ENCODE results near the gene PTPRH. TPM values are rescaled to one million over a fixed set of nuclear protein-coding genes. Genes with fewer than 3 reads are reported as not detected.

PTPRH gene
- total RNA-seq, 4 donors from 2014 or later: 26.4 to 261 (median 246) TPM

DNA sequence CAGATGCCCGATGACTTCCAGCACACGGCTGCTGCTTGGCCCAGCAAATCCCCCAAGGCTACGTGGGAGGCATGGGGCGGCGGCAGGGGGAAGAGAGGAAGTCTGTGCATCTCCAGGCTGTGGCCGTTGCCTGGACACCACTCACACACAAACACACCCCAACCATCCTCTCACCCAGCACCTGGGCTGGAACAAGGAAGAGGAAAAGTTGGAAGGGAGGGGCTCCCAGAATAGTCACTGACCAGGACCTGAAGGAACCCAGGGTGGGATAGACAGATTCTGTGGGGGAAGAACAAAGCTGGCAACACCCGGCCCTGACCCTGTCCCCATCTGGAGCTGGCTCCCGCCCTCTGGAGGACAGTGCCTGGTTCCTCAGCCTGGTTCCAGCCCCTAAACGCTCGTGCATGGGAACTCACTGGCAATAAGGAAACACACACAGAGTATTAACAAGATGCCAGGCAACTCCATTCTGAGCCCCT, 38.4 kb upstream of the PTPRH start:
- TF ChIP-seq, protein P1, sequence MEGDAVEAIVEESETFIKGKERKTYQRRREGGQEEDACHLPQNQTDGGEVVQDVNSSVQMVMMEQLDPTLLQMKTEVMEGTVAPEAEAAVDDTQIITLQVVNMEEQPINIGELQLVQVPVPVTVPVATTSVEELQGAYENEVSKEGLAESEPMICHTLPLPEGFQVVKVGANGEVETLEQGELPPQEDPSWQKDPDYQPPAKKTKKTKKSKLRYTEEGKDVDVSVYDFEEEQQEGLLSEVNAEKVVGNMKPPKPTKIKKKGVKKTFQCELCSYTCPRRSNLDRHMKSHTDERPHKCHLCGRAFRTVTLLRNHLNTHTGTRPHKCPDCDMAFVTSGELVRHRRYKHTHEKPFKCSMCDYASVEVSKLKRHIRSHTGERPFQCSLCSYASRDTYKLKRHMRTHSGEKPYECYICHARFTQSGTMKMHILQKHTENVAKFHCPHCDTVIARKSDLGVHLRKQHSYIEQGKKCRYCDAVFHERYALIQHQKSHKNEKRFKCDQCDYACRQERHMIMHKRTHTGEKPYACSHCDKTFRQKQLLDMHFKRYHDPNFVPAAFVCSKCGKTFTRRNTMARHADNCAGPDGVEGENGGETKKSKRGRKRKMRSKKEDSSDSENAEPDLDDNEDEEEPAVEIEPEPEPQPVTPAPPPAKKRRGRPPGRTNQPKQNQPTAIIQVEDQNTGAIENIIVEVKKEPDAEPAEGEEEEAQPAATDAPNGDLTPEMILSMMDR (IDR thresholded peaks at IDR 0.05): peak in 2 of 6 experiments; percentile 4 to 13
- TF ChIP-seq POLR2A (IDR thresholded peaks at IDR 0.05): no peak
- no peaks in the 10 kb centered on the region for H3K9me3 ChIP-seq
- H3K27ac ChIP-seq: peak overlapping the region in 2 of 4 donors; percentile 33 to 52
- peaks cover 0 to 44% (median 29%) of the 10 kb centered on the region in 4 donors for H3K4me1 ChIP-seq
- H3K4me3 ChIP-seq: no peak overlapping the region
- H3K36me3 ChIP-seq: peaks cover 0 to 62% (median 0%) of the 10 kb centered on the region in 3 donors
- no peaks in the 10 kb centered on the region for H3K27me3 ChIP-seq
- peak in 2 of 3 donors; percentile 50 to 76 for DNase-seq

DNA sequence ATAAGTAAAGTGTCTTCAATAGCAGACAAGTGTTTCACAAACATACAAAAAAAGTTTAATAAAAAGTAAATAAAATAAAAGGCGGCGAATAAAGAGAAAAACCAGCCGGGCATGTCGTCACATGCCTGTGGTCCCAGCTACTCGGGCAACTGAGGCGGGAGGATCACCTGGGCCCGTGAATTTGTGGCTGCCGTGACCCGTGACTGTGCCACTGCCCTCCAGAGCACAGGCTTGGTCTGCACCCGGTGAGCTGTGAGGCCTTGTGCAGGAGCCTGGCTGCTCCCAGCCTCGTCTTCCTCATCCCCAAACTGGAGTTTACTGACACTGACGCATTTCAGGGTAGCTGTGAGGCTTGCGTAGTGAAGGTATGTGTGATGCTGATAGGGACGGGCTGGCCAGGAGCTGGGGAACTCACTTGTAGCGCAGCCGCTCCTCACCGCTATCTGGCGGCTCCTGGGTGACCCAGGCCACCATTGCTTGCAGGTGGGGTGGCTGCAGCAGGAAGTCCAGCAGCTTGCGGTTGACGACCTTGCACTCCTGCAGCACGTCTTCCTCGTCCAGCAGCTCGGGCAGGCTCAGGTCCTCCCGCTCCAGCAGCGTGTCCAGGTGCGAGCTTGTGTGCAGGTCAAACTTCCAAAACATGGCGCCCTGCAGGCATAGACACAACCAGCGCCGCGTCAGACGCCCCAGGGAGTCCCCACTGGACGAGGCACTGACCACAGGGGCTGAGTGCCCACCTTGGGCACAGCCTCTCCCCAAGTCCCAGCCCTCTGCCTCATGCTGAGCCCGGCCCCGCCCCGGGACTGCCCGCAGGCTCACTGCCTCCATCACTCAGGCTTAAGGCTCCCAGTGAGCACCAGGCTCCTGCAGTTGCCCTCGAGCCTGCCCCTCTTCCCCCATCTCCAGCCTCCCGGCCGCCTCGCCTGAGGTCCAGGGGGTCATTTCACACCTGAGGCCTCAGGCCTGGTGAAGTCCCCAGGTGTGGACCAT, 37.5 kb upstream of the PTPRH start:
- Histone ChIP-seq H3K27me3 (no peaks in the 10 kb centered on the region), H3K4me1 (peaks cover 0 to 36% (median 20%) of the 10 kb centered on the region in 4 donors), H3K27ac (no peak overlapping the region), H3K4me3 (no peak overlapping the region), H3K9me3 (no peaks in the 10 kb centered on the region), H3K36me3 (peaks cover 0 to 69% (median 0%) of the 10 kb centered on the region in 3 donors)
- no peak for TF ChIP-seq POLR2A (IDR thresholded peaks at IDR 0.05)
- TF ChIP-seq, protein P1 (IDR thresholded peaks at IDR 0.05): no peak
- DNase-seq: no peak

DNA sequence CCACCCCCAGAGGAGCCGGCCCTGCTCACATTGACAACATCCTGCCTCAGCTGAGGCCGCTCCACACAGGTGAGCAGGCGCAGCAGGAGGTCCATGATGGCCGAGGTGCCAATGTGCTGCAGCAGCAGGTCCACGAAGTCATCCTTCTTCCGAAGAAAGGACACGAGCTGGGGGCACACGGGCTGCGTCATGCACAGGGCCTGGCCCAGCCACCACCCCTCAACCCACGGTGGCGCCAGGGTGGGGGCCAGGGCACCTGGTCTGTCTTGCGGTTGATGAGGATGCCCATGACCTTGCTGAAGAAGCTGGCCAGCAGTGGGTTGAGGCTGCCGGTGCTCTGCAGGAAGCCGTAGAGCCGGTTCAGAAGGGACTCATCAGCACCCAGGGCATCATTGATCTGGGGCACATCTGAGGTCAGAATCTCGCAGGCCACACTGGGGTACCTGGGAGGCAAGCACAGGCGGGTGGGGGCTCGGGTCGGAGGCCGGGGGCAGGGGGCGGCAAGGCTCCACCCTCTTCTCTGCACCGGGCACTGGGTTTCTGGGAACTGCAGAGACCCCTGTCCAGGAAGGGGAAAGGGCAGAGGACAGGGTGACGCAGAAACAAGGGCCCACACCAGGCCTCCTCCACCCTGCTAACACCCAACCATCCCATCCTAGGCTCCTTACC, 36.1 kb upstream of the PTPRH start:
- Histone ChIP-seq H3K9me3 (no peaks in the 10 kb centered on the region), H3K27me3 (no peaks in the 10 kb centered on the region), H3K4me3 (no peak overlapping the region), H3K27ac (no peak overlapping the region), H3K36me3 (peaks cover 0 to 71% (median 0%) of the 10 kb centered on the region in 3 donors), H3K4me1 (peaks cover 0 to 26% (median 8%) of the 10 kb centered on the region in 4 donors)
- TF ChIP-seq, protein P1 (IDR thresholded peaks at IDR 0.05): no peak
- no peak for TF ChIP-seq POLR2A (IDR thresholded peaks at IDR 0.05)
- DNase-seq: peak in 1 of 3 donors; percentile 39

DNA sequence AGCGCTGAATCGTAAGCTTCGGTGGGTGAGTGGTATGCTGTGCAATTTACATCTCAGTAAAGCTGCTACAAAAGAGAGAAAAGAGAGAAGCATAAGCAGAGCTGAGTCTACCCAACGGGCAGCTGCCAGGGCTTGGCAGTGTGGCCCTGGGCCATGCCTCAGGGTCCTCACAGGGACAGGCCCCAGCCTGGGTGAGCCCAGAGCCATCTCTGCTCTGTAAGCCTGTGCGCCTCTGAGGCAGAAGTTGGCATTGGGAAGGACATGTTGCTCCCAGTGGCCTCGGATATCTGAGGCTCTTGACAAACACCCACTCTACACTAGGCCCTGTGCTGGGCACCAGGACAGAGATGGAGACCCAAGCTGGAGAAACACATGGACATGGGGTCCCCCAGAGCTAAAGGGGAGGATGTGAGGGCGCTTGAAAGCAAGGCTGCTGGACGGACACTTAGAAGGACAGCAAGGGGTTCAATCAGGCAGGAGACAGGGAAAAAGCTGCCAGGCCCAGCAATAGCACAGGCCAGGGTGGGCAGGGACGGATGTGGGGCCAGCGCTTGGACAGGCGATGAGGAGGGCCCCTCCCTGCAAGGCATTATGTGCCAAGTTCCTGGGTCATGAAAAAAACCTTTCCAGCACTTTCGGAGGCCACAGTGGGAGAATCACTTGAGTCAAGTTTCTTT, 34.8 kb upstream of the PTPRH start:
- Histone ChIP-seq H3K4me1 (peaks cover 0 to 23% (median 7%) of the 10 kb centered on the region in 4 donors), H3K9me3 (no peaks in the 10 kb centered on the region), H3K36me3 (peaks cover 0 to 82% (median 0%) of the 10 kb centered on the region in 3 donors), H3K4me3 (no peak overlapping the region), H3K27me3 (no peaks in the 10 kb centered on the region), H3K27ac (no peak overlapping the region)
- peak in 1 of 3 donors; percentile 20 for DNase-seq
- no peak for TF ChIP-seq POLR2A (IDR thresholded peaks at IDR 0.05)
- TF ChIP-seq, protein P1 (IDR thresholded peaks at IDR 0.05): no peak

DNA sequence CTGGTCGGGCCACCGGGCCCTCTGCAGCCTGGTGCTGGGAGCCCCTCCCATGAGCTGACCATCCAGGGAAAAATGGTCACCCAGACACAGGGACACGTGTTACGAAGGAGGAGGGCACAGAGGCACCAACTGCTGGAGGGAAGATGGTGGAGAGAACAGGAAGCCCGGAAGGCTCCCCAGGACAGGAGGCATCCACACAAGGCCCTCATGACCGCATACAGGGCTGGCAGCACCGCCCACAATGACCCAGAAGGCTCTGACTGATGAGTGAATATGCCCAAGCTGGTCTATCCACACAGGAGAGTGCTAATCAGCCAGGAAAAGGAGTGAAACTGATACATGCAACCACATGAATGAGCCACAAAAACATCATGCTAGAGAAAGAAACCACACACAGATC, 33.2 kb upstream of the PTPRH start:
- no peak overlapping the region for H3K27ac ChIP-seq
- no peak overlapping the region for H3K4me3 ChIP-seq
- no peaks in the 10 kb centered on the region for H3K27me3 ChIP-seq
- H3K36me3 ChIP-seq: peaks cover 0 to 98% (median 0%) of the 10 kb centered on the region in 3 donors
- no peaks in the 10 kb centered on the region for H3K9me3 ChIP-seq
- no peak for DNase-seq
- H3K4me1 ChIP-seq: peaks cover 0 to 7% (median 0%) of the 10 kb centered on the region in 4 donors
- no peak for TF ChIP-seq POLR2A (IDR thresholded peaks at IDR 0.05)
- TF ChIP-seq, protein P1 (IDR thresholded peaks at IDR 0.05): no peak
